Superior temporal gyrus (tissue), 1 donor: Measurements from ENCODE around the gene SAMM50.
"Not testable (repeated sequence)": the region's sequence is repeated elsewhere in the genome, so short reads cannot be mapped to it uniquely, and the experiment has no call there.

Experiments
- DNase-seq: peaks from one replicate; pipeline ENCODE4 v3.0.0-alpha.2; 2016; ENCODE audit errors: extremely low spot score

Gene SAMM50

DNA sequence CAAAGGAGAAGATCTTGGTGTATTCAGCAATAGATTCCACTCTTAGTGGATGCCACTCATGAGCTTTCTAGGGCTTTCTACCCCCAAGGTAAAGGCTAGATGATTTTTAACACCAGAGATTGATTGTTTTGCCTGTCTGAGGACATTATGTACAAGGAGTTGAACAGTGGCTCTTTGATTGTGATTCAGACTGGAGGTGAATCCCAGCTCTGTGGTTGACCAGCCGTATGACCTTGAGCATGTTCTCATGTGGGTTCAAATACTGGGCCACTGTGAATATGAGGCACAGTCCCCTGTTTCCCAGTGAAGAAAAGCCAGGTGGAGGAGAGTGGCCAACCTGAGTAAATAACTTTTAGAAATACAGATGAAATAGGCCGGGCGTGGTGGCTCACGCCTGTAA, 44.9 kb downstream of the SAMM50 start:
- no peak for DNase-seq

DNA sequence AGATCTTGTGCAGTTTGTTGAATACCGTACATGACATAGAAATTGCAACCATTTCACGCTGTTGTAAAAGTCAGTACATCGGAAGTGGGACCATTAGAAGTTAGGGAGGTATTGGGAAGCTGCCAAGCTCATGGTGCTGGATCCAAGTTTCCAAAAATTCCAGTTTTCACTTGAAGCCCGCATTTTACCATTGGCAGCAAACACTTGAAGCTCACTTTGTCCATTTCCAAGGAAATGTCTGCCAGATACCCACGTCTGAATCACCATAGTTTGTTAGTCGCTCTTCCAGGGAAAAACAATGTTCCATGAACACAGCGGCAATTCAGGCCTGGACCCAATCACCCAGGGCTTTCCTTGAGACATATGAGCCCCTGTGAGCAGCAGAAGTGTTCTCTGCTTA, 46.3 kb downstream of the SAMM50 start:
- peak; percentile 31 for DNase-seq

DNA sequence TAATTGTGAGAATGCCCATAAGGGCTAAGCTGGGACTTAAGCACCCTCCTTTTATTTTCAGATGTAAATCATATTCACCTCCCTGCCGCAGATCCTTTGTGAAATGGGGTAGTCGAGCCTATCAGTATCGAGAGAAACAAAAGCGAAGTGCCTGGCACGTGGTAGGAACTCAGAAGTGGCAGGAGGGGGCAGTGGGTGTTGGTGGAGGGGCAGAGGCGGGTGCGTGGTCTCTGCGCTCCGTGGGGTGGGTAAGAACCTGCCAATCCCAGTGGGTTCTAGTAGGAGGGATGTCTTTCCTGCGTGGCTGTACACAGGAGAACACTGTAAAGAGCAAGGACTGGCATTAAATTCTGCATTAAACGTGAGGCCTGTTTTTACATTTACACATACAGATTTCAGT, 47.1 kb downstream of the SAMM50 start:
- no peak for DNase-seq

DNA sequence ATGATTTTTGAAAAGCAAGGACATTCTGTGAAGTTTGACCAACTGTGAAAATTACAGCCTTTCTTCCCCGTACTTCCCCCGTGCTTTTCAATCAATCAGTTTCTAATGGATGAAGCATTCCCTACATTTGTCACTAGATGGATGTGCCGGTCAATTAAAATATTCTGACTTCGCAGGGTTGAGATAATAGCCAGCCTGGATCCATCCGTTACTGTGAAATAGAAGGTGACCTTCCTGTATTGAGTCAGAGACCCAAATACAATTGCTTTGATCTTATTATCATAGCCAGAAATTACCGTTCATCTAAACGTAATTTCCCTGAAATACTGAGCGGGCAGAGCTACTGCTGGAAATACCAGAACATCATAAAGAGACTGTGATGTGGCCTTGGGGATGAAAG, 47.8 kb downstream of the SAMM50 start:
- no peak for DNase-seq

DNA sequence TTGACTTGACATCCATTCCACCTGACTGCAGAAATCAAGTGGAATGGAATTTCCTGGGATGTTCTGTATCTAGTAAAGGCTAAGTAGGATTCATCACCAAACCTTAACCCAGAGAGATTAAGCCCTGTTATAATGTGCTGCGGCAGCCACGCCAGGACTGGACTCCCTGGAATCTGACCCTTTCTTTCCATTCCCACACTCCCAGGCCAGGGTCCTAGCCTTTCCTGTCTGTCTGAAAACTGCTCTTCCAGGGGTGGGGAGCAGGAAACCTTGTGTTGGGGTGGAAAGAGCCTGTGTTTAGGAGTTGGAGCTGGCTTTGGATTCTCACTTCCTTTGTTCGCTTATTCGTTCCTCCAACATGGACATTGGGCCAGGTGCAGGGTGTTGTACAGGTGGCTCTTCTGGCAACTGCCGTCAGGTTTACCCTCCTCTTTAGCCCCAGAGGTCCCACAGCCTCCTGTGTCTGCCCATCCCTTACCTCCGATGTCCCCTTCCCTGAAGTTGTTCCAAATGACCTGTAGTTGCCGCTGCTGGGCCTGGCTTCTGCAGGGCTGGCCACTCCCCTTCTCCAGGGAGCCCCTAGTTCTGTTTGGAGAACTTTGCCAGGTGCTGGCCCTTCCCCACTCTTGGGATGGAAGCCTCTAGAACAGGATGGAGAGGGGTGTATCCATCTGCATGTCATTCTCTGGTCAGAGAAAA, 48.3 kb downstream of the SAMM50 start:
- no peak for DNase-seq

DNA sequence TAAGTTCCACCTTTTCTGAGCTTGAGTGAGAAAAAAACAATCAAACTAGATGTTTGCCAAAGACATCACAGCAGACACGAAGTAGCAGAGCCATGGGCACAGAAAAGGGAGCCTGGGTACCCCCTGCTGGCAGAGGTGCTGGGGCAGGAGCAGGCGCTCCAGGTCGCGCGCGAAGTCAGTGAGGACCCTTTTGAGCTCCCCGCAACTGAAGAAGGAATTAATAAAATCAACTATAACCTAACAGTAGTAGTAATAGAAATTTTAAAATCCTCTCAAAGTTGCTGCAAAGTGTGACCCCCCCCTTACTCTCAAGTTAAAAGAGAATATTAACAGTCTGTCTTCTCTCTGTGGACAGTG, 48.8 kb downstream of the SAMM50 start:
- no peak for DNase-seq

DNA sequence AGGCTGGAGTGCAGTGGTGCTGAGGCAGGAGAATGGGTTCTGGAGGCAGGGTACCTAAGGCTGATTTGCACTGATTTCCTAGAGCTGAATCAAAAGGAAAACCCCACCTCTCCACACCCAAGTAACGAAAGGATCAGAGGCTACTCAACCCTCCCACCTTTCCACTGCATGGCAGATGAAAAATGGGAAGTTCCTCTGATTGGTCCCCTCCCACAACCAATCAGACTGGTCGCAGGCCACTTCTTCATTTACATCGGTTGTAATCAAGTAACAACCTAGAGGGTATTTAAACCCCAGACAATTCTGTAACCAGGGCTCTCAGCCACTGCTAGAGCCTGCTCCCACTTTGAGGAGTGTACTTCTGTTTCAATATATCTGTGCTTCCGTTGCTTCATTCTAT, 50.3 kb downstream of the SAMM50 start:
- no peak for DNase-seq

DNA sequence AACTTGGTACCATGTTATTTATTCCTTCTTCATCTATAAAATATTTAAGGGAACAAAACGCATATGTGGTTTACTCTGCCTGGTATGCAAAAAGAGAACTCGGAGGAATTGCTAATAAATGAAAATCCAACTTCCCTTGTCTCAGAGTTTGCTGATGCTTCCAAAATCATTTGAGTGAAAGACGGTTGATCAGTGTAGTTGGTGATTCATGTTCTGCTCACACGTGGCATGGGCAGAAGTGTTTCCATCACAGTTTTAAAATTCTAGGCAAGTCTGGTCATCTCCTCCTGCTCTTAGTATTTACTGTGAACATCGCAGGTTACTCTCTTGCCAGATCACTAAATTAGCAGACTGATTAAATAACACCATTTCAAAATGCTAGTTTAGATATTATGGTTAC, 56.9 kb downstream of the SAMM50 start:
- no peak for DNase-seq

DNA sequence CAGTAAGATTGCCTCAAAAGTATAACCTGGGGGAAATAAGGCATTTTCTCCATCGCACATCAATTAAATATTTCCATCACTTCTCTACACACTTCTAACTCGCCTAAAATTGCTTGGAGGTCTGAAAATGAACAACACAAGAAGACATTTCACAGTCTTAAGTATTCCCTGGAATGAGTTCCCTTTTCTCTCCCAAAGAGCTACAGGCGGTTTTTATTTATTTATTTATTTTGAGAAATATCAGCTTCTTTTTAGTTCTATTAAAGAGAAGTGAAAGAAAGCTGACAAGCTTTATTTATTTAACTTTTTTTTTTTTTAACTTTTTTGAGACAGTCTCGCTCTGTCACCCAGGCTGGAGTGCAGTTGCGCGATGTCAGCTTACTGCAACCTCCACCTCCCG, 57.3 kb downstream of the SAMM50 start:
- DNase-seq = no peak

DNA sequence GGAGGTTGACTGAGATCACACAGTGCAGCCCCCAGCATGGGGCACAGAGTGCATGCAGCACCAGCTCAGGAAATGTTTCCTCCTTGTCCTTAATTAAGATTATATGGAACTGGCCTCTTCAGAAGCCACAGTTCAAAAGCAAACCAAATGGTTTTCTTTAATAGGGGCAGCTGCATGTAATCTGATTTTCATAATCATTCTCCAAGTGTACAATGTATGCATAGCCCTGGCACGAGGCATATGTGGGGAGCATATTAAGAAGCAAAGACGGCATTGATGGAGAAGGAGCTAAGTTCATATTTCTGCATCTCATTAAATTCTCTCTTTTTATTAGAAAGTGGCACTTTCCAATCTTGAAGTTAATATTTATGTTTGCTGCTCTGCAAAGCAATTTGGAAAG, 59.0 kb downstream of the SAMM50 start:
- no peak for DNase-seq

DNA sequence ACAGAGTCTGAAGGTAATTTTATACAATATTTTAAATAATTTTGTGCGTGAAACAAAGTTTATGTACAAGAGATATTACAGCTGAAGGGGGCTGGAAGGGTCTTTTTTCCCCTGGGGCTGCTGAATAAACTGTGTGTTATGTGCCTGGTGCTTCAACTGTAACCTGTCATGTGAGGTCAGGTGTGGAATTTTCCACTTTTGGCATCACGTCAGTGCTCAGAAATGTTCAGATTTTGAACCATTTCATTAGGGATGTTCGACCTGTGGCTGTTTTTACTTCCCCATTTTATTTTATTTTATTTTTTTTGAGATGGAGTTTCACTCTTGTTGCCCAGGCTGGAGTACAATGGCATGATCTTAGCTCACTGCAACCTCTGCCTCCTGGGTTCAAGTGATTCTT, 61.3 kb downstream of the SAMM50 start:
- not testable (repeated sequence) for DNase-seq

DNA sequence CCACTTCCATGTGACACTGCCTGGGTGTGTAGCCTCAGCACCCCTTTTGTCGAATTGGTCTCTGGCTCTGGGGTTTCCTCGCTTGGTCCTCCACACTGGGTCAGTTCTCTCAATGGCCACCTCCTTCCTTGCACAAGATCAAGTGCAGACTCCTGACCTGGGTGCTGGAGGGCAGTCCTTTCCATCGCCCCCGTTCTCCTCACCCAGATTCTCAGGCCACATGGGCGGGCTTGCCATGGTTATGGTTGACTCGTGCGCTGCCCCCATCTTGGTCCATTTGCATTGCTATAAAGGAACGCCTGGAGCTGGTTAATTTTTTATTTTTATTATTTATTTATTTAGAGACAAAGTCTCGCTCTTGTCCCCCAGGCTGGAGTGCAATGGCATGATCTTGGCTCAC, 63.4 kb downstream of the SAMM50 start:
- no peak for DNase-seq

DNA sequence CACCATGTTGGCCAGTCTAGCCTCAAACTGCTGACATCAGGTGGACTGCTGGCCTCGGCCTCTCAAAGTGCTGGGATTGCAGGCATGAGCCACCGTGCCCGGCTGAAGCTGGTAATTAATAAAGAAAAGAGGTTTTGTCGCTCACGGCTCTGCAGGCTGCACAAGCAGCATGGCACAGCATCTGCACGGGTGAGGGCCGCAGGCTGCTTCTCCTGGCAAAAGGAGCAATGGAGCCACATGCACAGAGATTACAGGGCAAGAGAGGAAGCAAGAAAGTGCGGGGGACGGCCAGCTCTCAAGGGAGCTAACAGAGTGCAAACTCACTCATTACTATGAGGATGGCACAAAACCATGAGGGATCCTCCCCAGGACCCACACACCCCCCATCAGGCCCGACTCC, 64.2 kb downstream of the SAMM50 start:
- no peak for DNase-seq

DNA sequence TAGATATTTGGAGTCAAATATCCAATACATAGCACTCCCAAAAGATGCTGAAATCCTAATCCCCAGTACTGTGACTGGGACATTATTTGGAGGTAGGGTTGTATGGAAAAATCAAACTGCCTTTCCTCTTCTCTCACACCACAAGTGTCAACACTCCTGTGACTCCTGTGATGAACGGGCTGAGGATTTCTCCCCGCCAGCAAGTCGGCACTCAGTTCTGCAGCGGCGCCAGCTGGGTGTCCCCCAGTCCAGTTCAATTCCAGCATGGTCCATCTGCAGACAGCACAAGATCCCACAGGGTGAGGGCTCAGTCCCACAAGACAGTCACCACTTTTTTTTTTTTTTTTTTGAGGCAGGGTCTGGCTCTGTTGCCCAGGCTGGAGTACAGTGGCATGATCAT, 64.6 kb downstream of the SAMM50 start:
- no peak for DNase-seq

DNA sequence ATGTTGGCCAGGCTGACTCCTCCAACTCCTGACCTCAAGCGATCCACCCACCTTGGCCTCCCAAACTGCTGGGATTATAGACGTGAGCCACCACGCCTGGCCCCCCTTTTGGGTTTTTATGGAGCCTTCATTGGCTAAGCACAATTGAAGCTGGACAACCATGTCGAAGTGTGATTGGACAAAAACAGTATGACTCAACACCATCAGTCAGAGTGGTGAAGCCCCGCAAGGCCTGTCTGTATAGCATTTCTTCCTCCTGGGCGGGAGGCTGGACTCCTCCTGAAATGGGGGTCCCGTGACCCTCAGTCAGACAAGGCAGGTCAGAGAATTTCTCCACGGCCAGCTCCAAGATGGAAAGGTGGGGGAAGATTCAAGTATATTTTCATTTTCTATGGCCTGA, 65.7 kb downstream of the SAMM50 start:
- DNase-seq = no peak

DNA sequence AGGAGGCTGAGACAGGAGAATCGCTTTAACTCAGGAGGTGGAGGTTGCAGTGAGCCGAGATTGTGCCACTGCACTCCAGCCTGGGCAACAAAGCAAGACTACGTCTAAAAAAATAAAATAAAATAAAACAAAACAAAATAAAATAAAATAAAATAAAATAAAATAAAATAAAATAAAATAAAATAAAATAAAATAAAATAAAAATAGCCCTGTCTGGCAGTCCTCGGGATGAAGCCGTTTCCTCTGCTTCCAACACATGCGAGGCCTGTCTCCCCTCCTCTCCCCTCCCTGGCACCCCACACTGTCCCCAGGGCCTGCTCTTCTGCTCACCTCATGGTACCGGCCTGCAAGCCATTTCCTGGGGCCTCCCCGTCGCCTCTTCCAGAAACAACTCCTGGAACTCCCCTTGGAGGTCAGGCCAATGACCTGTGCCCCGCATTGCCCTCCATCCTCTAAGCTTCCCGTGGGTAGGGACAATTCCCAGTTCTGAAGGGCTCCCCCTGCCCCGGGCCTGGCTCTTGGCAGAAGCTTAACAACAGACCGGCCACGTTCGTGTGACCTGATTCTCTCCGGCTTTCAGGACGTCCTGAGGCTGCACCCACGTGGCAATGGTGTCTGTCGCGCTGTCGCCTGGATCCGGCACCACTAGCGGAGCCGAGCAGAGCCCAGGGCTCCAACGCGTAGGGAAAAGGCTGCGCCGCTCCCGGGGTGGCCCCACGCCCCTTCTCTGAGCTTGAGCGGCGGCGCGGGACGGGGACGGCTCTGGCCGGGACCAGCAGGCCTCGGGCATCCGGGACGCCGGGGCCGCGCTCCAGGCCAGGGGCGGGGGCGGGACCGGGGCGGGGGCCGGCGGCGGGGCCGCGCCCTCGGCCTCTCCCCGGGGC, 68.4 kb downstream of the SAMM50 start:
- no peak for DNase-seq

DNA sequence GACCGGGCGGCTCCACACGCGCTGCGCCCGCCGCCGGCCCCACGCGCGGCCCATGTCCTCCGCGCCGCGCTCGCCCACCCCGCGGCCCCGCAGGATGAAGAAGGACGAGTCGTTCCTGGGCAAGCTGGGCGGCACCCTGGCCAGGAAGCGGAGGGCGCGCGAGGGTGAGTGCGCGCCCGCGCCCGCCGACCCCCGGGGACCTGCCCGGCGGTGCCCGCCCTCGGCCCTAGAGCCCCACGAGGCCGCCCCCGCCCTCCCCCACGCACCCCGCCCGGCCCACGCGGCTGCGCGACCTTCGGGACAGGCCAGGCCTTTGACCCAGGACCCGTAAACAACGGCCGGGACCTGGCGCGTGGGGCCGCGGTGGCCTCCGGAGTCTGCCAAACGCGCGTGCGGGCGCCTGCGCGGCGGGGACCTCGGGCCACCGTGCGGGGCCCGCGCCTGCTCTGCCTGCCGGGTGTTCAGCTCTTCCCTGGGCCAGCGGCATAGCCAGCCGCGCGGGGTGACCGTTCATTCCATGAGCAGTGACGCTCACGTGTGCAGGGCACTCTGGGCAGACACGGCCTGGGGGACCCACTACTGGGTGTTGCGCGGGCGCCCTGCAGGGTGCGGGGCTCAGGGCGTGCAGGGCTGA, 69.2 kb downstream of the SAMM50 start, which contains the start of gene PARVB:
PARVB (plus strand) TSS at position 15 of the 634 bp plus-strand sequence; CDS start at position 53, 38 bp downstream.
- DNase-seq = peak; percentile 17

DNA sequence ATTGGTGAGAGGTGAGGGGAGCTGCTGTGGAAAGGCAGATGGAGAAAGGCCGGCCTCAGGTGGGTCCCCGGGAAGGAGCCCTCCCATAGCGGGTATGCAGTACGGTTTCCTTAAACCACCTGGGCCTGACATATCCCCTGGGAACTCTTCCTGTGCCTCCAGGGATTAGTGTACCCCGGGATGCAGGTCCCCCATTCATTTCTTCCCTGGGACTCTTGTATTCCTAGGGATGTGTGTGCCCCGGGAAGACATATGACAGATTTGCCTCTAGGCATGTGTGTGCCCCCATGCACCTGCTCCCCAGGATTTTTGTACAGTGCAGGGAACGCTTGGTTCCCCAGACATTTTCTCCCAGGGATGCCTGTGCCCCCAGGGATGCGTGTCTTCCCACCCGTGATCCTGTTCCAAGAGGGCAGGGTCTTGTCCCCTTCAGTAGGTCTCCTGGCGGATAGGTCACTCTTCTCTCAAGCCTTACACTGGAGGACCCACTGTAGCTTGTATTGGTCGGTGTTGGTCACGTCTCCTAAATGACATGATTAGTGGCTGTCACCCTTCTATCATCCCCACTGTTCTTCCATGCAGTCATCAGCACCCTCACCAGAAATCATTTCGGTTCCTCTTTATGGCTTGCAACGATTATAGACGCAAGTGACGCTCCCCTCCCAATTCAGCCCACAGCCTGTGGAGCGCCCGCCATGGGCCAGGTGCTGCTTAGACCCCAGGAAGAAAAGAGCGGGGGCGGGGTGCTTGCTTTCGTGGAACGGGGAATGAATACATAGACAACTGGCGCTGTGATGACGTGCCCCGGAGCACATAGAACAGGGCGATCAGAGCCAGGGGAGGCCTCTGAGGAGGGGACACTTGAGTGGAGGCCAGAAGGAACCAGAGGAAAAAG, 70.2 kb downstream of the SAMM50 start:
- no peak for DNase-seq

DNA sequence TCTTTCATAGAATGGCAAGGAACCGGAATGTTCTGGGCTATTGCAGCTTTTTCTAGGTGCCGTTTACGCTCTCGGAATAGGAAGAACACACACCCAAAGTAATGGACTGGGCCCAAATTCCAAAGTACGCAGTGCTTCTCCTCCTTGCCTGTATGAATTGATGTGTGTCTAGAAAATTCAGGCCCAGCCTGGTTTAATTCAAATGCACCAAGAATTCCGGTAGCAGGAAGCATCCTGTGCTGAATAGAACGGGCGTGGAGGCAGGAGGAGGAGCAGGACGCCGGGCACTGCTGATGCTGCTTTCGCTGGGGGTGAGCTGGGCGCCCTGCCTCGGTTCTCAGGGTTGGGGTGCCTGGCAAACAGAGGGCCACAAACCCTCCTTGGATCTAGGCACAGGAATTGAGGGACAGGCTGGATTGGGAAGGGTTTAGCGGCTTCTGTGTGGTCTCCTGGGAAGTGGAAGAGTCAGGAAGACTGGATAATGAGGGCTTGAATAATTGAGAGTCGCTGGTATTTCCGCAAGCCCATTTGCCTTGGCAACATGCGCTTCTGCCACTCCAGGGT, 70.9 kb downstream of the SAMM50 start:
- DNase-seq = peak; percentile 15

DNA sequence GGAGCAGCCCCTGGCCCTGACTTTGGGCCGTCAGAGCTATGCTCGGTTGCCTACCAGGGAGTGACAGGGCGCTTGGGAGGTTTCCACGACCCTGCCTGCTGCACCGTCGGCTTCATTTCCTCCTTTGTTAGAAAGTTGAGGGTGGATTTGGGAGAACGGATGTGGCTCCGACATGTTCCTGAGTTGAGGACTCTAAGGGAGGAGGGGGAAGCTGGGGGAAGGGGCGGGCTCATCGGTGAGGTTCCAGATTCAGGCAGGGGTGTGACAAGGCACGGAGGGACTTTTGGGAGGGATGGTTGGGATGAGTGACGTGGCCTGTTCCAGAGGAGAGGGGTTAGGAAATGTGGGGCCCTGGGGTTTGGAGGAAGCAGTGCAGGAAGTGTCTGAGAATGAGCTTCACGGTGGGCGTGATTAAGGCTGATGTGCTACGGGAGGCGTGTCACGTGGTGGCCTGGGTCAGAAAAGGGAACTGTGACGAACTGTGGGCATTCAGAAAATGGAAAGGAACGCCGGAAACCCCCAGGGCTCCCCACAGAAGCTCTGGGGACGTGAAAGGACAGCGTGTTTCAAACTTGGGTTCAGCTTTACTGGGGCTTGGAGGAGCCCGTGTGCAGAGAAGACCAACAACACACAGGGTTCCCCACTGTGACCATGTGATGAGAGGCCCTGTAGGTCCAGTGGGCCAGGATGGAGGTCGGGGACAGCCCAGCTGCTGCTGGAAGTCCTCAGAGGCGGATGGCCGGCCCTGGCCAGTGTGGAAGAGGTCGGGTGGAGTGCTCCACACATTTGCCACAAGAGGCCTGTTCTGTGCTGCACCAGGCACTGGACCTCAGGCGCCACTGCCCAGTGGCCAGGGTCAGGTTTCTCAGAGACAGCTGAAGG, 71.6 kb downstream of the SAMM50 start:
- peak; percentile 13 for DNase-seq
